NOMO-1 treated with dmso at 0.1 percent for 144 hours (cell line): Measurements from ENCODE around the gene LIPN.
A peak's percentile ranks its signal among the peaks of the same experiment; 100 is the strongest.

Experiments used
- DNase-seq: peaks from one replicate; lab custom pipeline; 2025; ENCODE audit not compliant: unreplicated experiment; lab: John Stamatoyannopoulos, UW

Gene LIPN

GRCh38 chr10:88782222-88782621, 22.4 kb downstream of the LIPN start:
- DNase-seq: no peak

GRCh38 chr10:88783724-88784123, 23.9 kb downstream of the LIPN start:
- no peak for DNase-seq

GRCh38 chr10:88786032-88786770, 26.4 kb downstream of the LIPN start:
- DNase-seq: no peak

- no peak for DNase-seq
Observed at GRCh38 chr10:88787463-88787862, 27.6 kb downstream of the LIPN start.

- no peak for DNase-seq
Observed at GRCh38 chr10:88788924-88789323, 29.1 kb downstream of the LIPN start.

- DNase-seq: no peak
Observed at GRCh38 chr10:88791924-88792323, 32.1 kb downstream of the LIPN start.

- DNase-seq: peak; percentile 85
Observed at GRCh38 chr10:88792661-88793060, 32.8 kb downstream of the LIPN start.

- no peak for DNase-seq
Observed at GRCh38 chr10:88793712-88794299, 34.0 kb downstream of the LIPN start.

- DNase-seq: no peak
Observed at GRCh38 chr10:88794731-88795130, 34.9 kb downstream of the LIPN start.

GRCh38 chr10:88800152-88801125, 40.6 kb downstream of the LIPN start:
- DNase-seq: no peak

- no peak for DNase-seq
Observed at GRCh38 chr10:88802523-88803285, 42.9 kb downstream of the LIPN start, which contains the start of gene LIPM. Gene LIPM, plus strand, starts transcription at chr10:88802730. Its CDS starts 167 bp downstream, at chr10:88802897.

GRCh38 chr10:88803641-88804040, 43.8 kb downstream of the LIPN start:
- no peak for DNase-seq

- DNase-seq: no peak
Observed at GRCh38 chr10:88804083-88804812, 44.4 kb downstream of the LIPN start.

- DNase-seq: no peak
Observed at GRCh38 chr10:88805361-88805760, 45.5 kb downstream of the LIPN start.

GRCh38 chr10:88805924-88806323, 46.1 kb downstream of the LIPN start:
- no peak for DNase-seq

- no peak for DNase-seq
Observed at GRCh38 chr10:88809621-88810020, 49.8 kb downstream of the LIPN start.

- DNase-seq: no peak
Observed at GRCh38 chr10:88810196-88810961, 50.6 kb downstream of the LIPN start.

GRCh38 chr10:88813200-88813599, 53.4 kb downstream of the LIPN start:
- DNase-seq: no peak

- DNase-seq: no peak
Observed at GRCh38 chr10:88819290-88819689, 59.5 kb downstream of the LIPN start.
